Hypothalamus (tissue), 51 donors: ENCODE data around the gene VSX1.

Experiments used
- DNase-seq, 51 donors: peaks; one replicate each; lab custom pipeline; 2025; lab: John Stamatoyannopoulos, UW

The VSX1 gene

GRCh38 chr20:25088267-25088666 is 6.3 kb upstream of the VSX1 start:
- DNase-seq = no peak

- no peak for DNase-seq
These were observed 5.4 kb upstream of the VSX1 start for GRCh38 chr20:25087186-25087929.

DNA sequence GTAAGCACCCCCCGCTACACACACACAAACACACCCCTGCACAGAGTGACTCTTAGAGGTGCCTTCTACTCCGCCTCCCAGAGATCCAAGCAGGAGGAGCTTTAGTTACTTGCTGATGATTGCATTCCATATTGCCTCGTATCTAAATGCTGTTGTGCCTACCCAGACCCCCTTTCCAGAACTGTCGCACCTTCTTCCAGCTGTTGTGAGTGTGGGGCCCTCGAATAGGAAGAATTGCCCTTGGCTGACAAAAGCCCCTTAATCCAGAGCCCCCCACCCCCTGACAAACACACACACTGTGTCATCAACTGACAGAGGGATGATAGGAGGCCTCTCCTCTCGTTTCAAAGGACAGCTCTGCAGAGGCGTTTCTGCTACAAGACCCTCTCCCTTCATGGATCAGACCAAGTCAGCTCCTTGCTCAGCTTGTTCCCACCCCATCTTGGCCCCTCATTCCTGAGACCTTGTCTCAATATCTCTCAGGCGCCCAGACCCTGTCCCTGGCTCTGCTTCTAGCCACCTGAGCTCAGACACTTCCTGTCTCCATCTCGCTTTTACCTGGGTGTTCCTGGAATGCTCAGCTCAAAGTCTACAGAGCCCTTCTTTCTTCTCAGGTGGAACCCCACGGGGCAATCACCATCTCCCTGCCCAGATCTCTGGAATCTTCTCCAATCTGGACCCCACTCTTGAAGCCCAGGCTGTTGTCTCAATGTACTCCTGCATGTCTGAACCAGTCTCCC is 4.0 kb upstream of the VSX1 start:
- DNase-seq = no peak

- DNase-seq = no peak
These were observed 2.8 kb upstream of the VSX1 start for GRCh38 chr20:25084626-25085187.

GRCh38 chr20:25083773-25084625 is 2.1 kb upstream of the VSX1 start:
- peak in 2 of 51 donors; percentile 15 to 24 for DNase-seq

- no peak for DNase-seq
These were observed 1.3 kb upstream of the VSX1 start for GRCh38 chr20:25083141-25083772.

DNA sequence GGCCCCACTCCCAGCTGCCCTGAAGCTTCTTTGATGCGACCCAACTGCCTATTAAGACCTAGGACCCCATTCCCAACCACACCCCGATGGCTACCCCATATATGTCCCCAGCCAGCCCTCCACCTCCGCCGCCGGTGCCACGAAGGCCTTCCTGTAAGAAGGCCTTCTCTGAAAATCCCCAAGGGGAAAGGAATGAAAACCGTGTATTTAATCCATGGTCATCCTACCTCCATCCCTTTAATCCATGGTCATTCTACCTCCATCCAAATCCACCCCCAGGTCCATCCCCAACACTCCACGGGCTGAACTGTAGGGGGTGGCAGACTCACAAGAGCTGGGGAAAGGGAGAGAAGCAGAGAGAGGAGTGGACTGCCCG is 545 bp upstream of the VSX1 start:
- no peak for DNase-seq

DNA sequence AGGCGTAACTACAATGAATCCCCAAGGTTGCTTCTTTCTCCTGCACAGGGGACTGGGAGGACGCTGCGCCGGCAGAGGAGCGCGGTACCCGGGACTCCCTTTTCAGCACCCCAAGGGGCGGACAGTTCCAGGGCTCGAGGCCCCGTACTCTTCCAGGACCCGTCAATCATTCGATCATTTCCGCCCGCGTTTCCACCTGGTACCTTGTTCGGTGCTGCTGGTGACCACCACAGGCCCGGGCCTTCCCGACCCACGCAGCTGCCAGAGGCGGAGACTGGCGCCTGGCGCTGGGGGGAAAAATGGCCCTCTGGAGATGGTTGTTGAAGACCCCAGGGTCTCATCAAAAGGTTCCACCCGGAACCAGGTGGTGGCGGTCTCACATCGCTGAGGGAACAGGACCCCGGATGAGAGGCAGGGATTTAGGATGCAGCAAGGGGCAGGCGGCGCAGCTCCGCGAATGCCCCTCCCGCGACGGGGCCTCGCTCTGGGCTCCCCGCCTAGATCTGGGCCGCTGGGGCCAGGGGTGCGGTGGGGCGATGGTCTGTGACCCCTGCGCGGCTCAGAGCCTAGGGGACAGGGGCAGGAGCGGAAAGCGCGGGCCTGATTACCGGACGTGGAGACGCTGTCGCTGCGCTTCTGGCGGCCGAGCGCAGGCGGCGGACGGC is 744 bp downstream of the VSX1 start:
- peak in 1 of 51 donors; percentile 33 for DNase-seq

GRCh38 chr20:25079171-25079570 is 2.8 kb downstream of the VSX1 start:
- DNase-seq = no peak

- no peak for DNase-seq
These were observed 3.3 kb downstream of the VSX1 start for GRCh38 chr20:25078662-25079061.

DNA sequence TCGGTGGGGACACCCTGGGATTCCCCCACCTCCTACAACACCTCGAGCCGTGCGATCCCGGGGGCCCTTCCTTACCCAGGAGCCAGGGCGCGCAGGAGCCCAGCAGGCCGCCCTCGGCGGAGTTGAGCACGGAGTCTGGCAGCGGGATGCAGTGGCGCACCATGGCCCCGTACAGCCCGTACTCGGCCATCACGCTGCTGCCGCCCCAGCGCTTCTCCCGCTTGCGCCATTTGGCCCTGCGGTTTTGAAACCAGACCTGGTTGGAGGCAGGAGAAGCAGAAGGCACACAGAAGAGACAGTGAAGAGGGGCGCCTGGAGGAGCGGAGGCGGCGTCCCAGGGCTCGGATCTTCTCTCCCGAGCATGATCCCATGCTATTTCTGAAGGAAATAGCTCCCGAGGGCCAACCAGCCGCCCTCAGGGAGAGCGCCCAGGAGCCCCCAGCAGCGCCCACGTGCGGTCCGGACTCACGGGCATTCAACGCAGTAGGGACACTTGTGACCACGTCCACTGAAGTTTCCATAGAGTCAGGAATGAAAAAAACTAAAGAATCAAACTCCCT is 4.3 kb downstream of the VSX1 start:
- DNase-seq = peak in 21 of 51 donors; percentile 15 to 68 (median 46)

- DNase-seq = peak in 3 of 51 donors; percentile 23 to 37 (median 28)
These were observed 5.0 kb downstream of the VSX1 start for GRCh38 chr20:25076731-25077609.

- no peak for DNase-seq
These were observed 5.7 kb downstream of the VSX1 start for GRCh38 chr20:25076201-25076600.

DNA sequence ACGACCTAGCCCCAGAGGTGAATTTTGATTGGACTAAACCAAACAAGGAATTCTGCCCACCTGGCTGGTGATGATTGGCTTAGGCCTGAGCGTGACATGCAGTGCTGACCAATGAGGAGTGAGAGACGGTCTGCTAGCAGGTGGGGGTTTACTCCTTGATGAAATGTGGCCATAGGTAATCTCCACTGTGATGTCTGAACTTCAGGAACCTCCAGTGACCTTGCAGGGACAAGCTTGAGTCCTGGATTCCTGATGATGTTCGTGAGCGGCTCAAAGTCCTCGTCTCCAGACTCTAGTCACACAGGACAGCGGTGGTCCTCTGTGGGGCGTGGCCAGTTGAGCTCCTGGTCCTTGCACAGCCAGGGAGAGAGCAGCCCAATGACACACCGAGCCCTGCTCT is 8.4 kb downstream of the VSX1 start:
- DNase-seq = no peak

- no peak for DNase-seq
These were observed 9.6 kb downstream of the VSX1 start for GRCh38 chr20:25072226-25072811.

DNA sequence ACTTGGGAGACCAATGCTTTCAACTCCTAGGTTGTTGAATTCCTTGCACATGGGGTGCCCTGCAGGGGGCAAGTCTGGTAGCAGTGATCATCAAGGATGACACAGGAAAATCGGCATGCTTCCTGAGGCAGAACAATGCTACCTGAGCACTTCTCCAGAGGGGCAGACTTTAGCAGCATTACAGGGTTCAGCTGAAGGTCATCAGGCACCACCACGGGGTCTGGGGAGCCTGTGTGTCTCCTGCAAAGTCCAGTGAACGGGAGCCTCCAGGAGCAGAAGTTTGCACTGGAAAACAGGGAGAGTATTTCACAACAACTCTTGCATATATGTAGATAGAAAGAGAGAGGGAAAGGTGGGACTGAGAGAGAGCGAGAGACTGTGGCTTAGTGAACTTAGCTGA is 10.2 kb downstream of the VSX1 start:
- no peak for DNase-seq

DNA sequence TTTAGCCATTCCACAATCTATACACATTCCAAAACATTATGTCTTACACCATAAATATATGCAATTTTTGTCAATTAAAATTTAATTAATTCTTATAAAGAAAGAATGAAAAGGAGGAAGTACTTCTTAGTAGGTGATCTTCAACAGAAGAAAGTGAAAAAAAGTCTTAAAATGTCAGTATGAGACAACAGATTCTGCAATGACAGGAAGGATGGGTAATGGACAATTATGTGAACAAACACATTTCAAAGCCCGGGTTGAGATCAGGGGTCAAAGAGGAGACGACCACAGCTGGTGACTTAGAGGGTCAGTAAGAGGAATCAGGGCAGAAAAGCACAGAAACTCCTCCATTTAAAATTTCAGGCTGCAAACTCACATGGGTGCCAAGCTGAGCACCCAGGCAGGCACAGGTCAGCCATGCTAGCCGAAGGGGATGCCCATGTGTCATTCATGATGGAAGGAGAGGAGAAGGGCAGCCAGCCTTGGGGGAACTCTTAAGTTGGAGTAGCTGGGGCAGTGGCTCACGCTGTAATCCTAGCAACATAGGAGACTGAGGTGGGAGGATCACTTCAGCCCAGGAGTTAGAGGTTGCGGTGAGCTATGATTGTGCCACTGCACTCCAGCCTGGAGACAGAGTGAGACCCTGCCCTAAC is 11.0 kb downstream of the VSX1 start:
- DNase-seq = no peak
